NCI-H226 (cell line): ENCODE data around the gene EPB42.
"Not testable (repeated sequence)": the region's sequence is repeated elsewhere in the genome, so short reads cannot be mapped to it uniquely, and the experiment has no call there.

ENCODE experiments used
- DNase-seq: peaks from one replicate; pipeline ENCODE4 v3.0.0-alpha.2; 2015

EPB42 gene

GRCh38 chr15:43211224-43211735 lies 9.5 kb downstream of the EPB42 start:
- no peak for DNase-seq

GRCh38 chr15:43210807-43211206 lies 10.0 kb downstream of the EPB42 start:
- no peak for DNase-seq

- DNase-seq, result no peak
Observed at GRCh38 chr15:43210172-43210745, 10.6 kb downstream of the EPB42 start.

- DNase-seq, result no peak
Observed at GRCh38 chr15:43209059-43209824, 11.6 kb downstream of the EPB42 start.

- no peak for DNase-seq
Observed at GRCh38 chr15:43208052-43209002, 12.5 kb downstream of the EPB42 start.

- DNase-seq, result no peak
Observed at GRCh38 chr15:43207024-43207423, 13.8 kb downstream of the EPB42 start.

GRCh38 chr15:43206054-43206453 lies 14.8 kb downstream of the EPB42 start:
- no peak for DNase-seq

GRCh38 chr15:43204016-43204901 lies 16.6 kb downstream of the EPB42 start:
- DNase-seq, result peak; percentile 24

- no peak for DNase-seq
Observed at GRCh38 chr15:43199945-43200488, 20.8 kb downstream of the EPB42 start.

GRCh38 chr15:43198992-43199391 lies 21.8 kb downstream of the EPB42 start:
- no peak for DNase-seq

- not testable (repeated sequence) for DNase-seq
Observed at GRCh38 chr15:43198556-43198955, 22.3 kb downstream of the EPB42 start.

GRCh38 chr15:43197773-43198172 lies 23.0 kb downstream of the EPB42 start:
- not testable (repeated sequence) for DNase-seq

GRCh38 chr15:43196760-43197548 lies 23.9 kb downstream of the EPB42 start:
- no peak for DNase-seq

- no peak for DNase-seq
Observed at GRCh38 chr15:43194795-43195194, 26.0 kb downstream of the EPB42 start.

- DNase-seq, result no peak
Observed at GRCh38 chr15:43193710-43194109, 27.1 kb downstream of the EPB42 start.

GRCh38 chr15:43190178-43190577 lies 30.6 kb downstream of the EPB42 start:
- DNase-seq, result no peak

- no peak for DNase-seq
Observed at GRCh38 chr15:43189296-43189695, 31.5 kb downstream of the EPB42 start.

GRCh38 chr15:43187544-43188155 lies 33.2 kb downstream of the EPB42 start:
- DNase-seq, result no peak

- DNase-seq, result no peak
Observed at GRCh38 chr15:43186003-43186353, 34.8 kb downstream of the EPB42 start.

GRCh38 chr15:43185157-43186002 lies 35.4 kb downstream of the EPB42 start, which contains the start of gene CCNDBP1:
Gene CCNDBP1 (plus strand): TSS chr15:43185403. CDS start chr15:43185499, 96 bp downstream.
- DNase-seq, result peak; percentile 71
